Measurements from ENCODE around the gene DOCK11. TPM values are rescaled to one million over a fixed set of nuclear protein-coding genes. Genes with fewer than 3 reads are reported as not detected.

The DOCK11 gene
- total and polyA plus RNA-seq, 2 of the 4 experiments (the other 2 are of a cell fraction), result 3.9 to 13.1 TPM

GRCh38 chrX:118685393-118685792, 189.8 kb downstream of the DOCK11 start:
- Histone ChIP-seq H3K79me1 (ENCODE audit: low read depth in 1 of 2, low read length in 2 of 2) (no peaks in the 10 kb centered on the region), H2BK5ac (ENCODE audit: low read depth, low read length, poor library complexity, severe bottlenecking) (no peak overlapping the region), H3K14ac (replicated peaks; ENCODE audit: low read depth, low read length) (no peak overlapping the region), H3K27ac (ENCODE audit: insufficient read depth, low read length) (no peak overlapping the region), H3K4me2 (ENCODE audit: low read depth, low read length) (no peak overlapping the region), H2AK5ac (ENCODE audit: low read depth, low read length) (no peak overlapping the region), H4K91ac (ENCODE audit: insufficient read depth, low read depth, low read length) (no peak overlapping the region), H3K9me3 (ENCODE audit: control insufficient read depth, insufficient read depth, low read length) (no peaks in the 10 kb centered on the region), H3K4me3 (ENCODE audit: insufficient read depth, low read depth, low read length) (no peak overlapping the region), H3K9ac (ENCODE audit: low read depth, low read length) (no peak overlapping the region), H3K27me3 (ENCODE audit: control insufficient read depth, insufficient read depth, low read length) (no peaks in the 10 kb centered on the region), H3K18ac (ENCODE audit: low read depth, low read length) (no peak overlapping the region), H2AK9ac (replicated peaks; ENCODE audit: low read depth, low read length, poor library complexity) (no peak overlapping the region), H3K36me3 (ENCODE audit: control insufficient read depth, insufficient read depth, low read length) (no peaks in the 10 kb centered on the region), H3K23ac (ENCODE audit: low read depth, low read length) (no peak overlapping the region), H3K56ac (ENCODE audit: extremely low read depth, insufficient read depth, low read length) (no peak overlapping the region), H2BK15ac (ENCODE audit: low read depth, low read length) (no peak overlapping the region), H2AFZ (replicated peaks; ENCODE audit: low read length, poor library complexity) (no peak overlapping the region), H2BK20ac (ENCODE audit: low read depth, low read length) (no peak overlapping the region), H4K8ac (ENCODE audit: low read depth in 2 of 2, low read length in 2 of 2) (no peak overlapping the region), H3K4ac (ENCODE audit: low read depth, low read length) (no peak overlapping the region), H3K4me1 (ENCODE audit: control insufficient read depth, insufficient read depth, low read length) (no peaks in the 10 kb centered on the region), H4K5ac (ENCODE audit: low read depth, low read length) (no peak overlapping the region), H3K9me1 (ENCODE audit: insufficient read depth, low read length) (no peaks in the 10 kb centered on the region), H2BK120ac (ENCODE audit: low read depth, low read length) (no peak overlapping the region), H4K20me1 (ENCODE audit: insufficient read depth, low read length) (no peaks in the 10 kb centered on the region)
- dilution Hi-C loops (cut with HindIII; ENCODE audit: low sequenced_read_pairs, unreplicated experiment), result no loop called here
- intact Hi-C loops (cut with micrococcal nuclease), result no loop called here
- no TSS peak for BruUV-seq (replicated peaks)
- in situ Hi-C loops (cut with MboI; ENCODE audit: low sequenced_read_pairs), result no loop called here
- POLR2A ChIA-PET (ENCODE audit: unreplicated experiment), result no interaction called here
- TF ChIP-seq ELK1 (IDR thresholded peaks at IDR 0.05; ENCODE audit: borderline replicate concordance, low read depth, low read length), result no peak
- TF ChIP-seq RCOR1 (IDR thresholded peaks at IDR 0.05; ENCODE audit: insufficient replicate concordance, low read length), result no peak
- no peak for TF ChIP-seq FOS (IDR thresholded peaks at IDR 0.05; ENCODE audit: low read depth, low read length)
- TF ChIP-seq CHD1 (IDR thresholded peaks at IDR 0.05; ENCODE audit: low read depth, low read length), result no peak
- TF ChIP-seq NFE2L2 (IDR thresholded peaks at IDR 0.05; ENCODE audit: low read depth, low read length), result no peak
- TF ChIP-seq RAD21 (IDR thresholded peaks at IDR 0.05; ENCODE audit: low read length), result no peak
- TF ChIP-seq MAZ (IDR thresholded peaks at IDR 0.05; ENCODE audit: borderline replicate concordance, low read depth, low read length), result no peak
- no peak for TF ChIP-seq MXI1 (IDR thresholded peaks at IDR 0.05; ENCODE audit: borderline replicate concordance, low read depth, low read length)
- TF ChIP-seq USF2 (IDR thresholded peaks at IDR 0.05; ENCODE audit: low read depth, low read length), result no peak
- TF ChIP-seq RFX5 (IDR thresholded peaks at IDR 0.05; ENCODE audit: low read depth, low read length), result no peak
- no CpG with 5 or more reads among the region's 3 CpGs for WGBS, 2 experiments (ENCODE audit: extremely low coverage in 2 of 2, insufficient read length in 1 of 2)
- DNase-seq, result no peak
- ATAC-seq (ENCODE audit: low read depth), result no peak
- CTCF ChIA-PET, result no interaction called here
